Measurements from ENCODE around the gene ERBIN. TPM values are rescaled to one million over a fixed set of nuclear protein-coding genes. Genes with fewer than 3 reads are reported as not detected.
A peak's percentile ranks its signal among the peaks of the same experiment; 100 is the strongest.

ERBIN gene
- total and polyA plus RNA-seq, 2 donors (not counting 1 experiment from before 2014, with no cell fraction given): 69.1 to 127 TPM

DNA sequence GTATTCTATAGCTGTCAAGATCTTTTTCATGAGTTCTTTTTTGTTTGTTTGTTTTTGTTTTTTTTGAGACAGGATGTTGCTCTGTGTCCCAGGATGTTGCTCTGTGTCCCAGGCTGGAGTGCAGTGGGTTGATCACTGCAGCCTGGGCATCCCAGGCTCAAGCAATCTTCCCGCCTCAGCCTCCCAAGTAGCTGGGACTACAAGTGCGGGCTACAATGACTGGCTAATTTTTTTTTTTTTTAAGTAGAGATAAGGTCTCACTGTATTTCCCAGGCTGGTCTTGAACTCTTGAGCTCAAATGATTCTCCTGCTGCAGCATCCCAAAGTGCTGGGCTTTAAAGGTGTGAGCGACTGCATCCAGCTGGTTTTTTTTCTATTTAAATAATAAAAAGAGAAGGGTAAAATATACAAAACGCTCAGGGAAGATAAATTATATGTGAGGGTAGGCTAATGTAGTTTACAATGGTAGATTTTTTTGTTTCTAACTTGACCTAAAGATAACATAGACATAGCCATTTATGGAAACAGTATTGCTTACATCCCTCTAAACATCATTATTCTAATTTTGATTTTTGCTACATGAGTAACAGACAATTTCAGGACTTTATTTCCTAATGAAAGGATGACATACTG is 21.9 kb downstream of the ERBIN start:
- Histone ChIP-seq H3K4me2 (ENCODE audit: extremely low read depth, insufficient read depth, low read length) (no peak overlapping the region), H3K79me2 (ENCODE audit: control insufficient read depth, insufficient read depth, low read length) (peaks cover 95% of the 10 kb centered on the region), H3K4me3 (replicated peaks in 1 of 4; ENCODE audit: control extremely low read depth in 1 of 4, insufficient read depth in 1 of 4, low read depth in 3 of 4, low read length in 4 of 4) (no peak overlapping the region), H4K20me1 (ENCODE audit: control insufficient read depth, extremely low read depth, insufficient read depth, low read length) (peaks cover 3% of the 10 kb centered on the region), H2AFZ (ENCODE audit: low read length) (no peak overlapping the region), H3K9ac (ENCODE audit: insufficient read depth, low read length) (no peak overlapping the region), H3K27me3 (ENCODE audit: control insufficient read depth, insufficient read depth, low read length) (no peaks in the 10 kb centered on the region), H3K9me3 (ENCODE audit: control insufficient read depth, insufficient read depth, low read depth, low read length) (no peaks in the 10 kb centered on the region), H3K36me3 (ENCODE audit: control insufficient read depth, insufficient read depth, low read length) (no peaks in the 10 kb centered on the region), H3K4me1 (ENCODE audit: control insufficient read depth, extremely low read depth, insufficient read depth, low read length) (no peaks in the 10 kb centered on the region), H3K27ac (ENCODE audit: insufficient read depth, low read length) (no peak overlapping the region)
- TF ChIP-seq, protein P1, sequence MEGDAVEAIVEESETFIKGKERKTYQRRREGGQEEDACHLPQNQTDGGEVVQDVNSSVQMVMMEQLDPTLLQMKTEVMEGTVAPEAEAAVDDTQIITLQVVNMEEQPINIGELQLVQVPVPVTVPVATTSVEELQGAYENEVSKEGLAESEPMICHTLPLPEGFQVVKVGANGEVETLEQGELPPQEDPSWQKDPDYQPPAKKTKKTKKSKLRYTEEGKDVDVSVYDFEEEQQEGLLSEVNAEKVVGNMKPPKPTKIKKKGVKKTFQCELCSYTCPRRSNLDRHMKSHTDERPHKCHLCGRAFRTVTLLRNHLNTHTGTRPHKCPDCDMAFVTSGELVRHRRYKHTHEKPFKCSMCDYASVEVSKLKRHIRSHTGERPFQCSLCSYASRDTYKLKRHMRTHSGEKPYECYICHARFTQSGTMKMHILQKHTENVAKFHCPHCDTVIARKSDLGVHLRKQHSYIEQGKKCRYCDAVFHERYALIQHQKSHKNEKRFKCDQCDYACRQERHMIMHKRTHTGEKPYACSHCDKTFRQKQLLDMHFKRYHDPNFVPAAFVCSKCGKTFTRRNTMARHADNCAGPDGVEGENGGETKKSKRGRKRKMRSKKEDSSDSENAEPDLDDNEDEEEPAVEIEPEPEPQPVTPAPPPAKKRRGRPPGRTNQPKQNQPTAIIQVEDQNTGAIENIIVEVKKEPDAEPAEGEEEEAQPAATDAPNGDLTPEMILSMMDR (conservative IDR thresholded peaks at IDR 0.05 in 1 of 2, IDR thresholded peaks at IDR 0.05 in 1 of 2; ENCODE audit: low read depth in 1 of 2, low read length in 2 of 2): no peak
- no peak for TF ChIP-seq EZH2 (IDR thresholded peaks at IDR 0.05; ENCODE audit: low read length, missing control alignments)
- peak in 1 of 2 donors; percentile 53 for DNase-seq (ENCODE audit: low read depth in 2 of 2)

DNA sequence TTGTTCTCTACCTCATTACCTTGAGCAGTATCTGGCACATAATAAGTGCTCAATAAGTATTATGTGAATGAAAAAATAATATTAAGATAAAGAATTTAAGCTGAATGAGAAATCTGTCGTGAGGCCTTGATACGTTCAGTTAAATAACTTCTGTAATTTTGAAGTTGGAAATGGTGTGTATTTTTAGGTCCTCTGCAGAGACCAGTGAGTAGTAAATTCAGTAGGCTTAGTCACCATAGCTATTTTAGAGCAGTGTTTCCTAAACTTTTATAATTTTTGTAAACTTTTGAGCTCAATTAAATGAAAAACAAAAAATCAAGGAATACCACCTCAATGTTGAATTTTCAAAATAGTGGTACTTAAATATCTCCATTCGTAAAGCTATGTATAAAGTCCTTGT is 25.0 kb downstream of the ERBIN start:
- Histone ChIP-seq H3K4me3 (replicated peaks in 1 of 4; ENCODE audit: control extremely low read depth in 1 of 4, insufficient read depth in 1 of 4, low read depth in 3 of 4, low read length in 4 of 4) (no peak overlapping the region), H3K9me3 (ENCODE audit: control insufficient read depth, insufficient read depth, low read depth, low read length) (no peaks in the 10 kb centered on the region), H2AFZ (ENCODE audit: low read length) (no peak overlapping the region), H3K4me2 (ENCODE audit: extremely low read depth, insufficient read depth, low read length) (no peak overlapping the region), H3K36me3 (ENCODE audit: control insufficient read depth, insufficient read depth, low read length) (no peaks in the 10 kb centered on the region), H3K4me1 (ENCODE audit: control insufficient read depth, extremely low read depth, insufficient read depth, low read length) (no peaks in the 10 kb centered on the region), H3K27ac (ENCODE audit: insufficient read depth, low read length) (no peak overlapping the region), H3K79me2 (ENCODE audit: control insufficient read depth, insufficient read depth, low read length) (peaks cover 94% of the 10 kb centered on the region), H3K9ac (ENCODE audit: insufficient read depth, low read length) (no peak overlapping the region), H3K27me3 (ENCODE audit: control insufficient read depth, insufficient read depth, low read length) (no peaks in the 10 kb centered on the region), H4K20me1 (ENCODE audit: control insufficient read depth, extremely low read depth, insufficient read depth, low read length) (peaks cover 3% of the 10 kb centered on the region)
- TF ChIP-seq, protein P1 (conservative IDR thresholded peaks at IDR 0.05 in 1 of 2, IDR thresholded peaks at IDR 0.05 in 1 of 2; ENCODE audit: low read depth in 1 of 2, low read length in 2 of 2): no peak
- no peak for TF ChIP-seq EZH2 (IDR thresholded peaks at IDR 0.05; ENCODE audit: low read length, missing control alignments)
- DNase-seq (ENCODE audit: low read depth in 2 of 2): no peak

DNA sequence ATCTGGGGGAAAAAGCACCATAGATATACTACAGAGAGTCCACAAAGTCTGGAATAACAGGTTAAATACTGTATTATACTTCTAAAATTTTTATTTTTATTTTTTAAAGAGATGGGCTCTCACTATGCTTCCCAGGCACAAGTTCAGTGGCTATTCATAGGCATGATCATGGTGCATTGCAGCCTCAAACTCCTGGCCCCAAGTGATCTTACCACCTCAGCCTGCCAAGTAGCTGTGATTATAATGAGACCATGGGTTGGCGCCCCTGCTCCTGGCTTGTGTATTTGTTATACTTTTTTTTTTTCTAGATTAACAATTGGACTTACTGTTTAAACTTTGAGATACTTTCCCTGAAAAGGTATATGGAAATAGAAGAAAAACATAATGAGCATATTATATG is 25.9 kb downstream of the ERBIN start:
- peaks cover 3% of the 10 kb centered on the region for H4K20me1 ChIP-seq (ENCODE audit: control insufficient read depth, extremely low read depth, insufficient read depth, low read length)
- no peak overlapping the region for H3K27ac ChIP-seq (ENCODE audit: insufficient read depth, low read length)
- no peaks in the 10 kb centered on the region for H3K9me3 ChIP-seq (ENCODE audit: control insufficient read depth, insufficient read depth, low read depth, low read length)
- no peaks in the 10 kb centered on the region for H3K36me3 ChIP-seq (ENCODE audit: control insufficient read depth, insufficient read depth, low read length)
- H3K9ac ChIP-seq (ENCODE audit: insufficient read depth, low read length): no peak overlapping the region
- H2AFZ ChIP-seq (ENCODE audit: low read length): no peak overlapping the region
- H3K27me3 ChIP-seq (ENCODE audit: control insufficient read depth, insufficient read depth, low read length): no peaks in the 10 kb centered on the region
- no peak for DNase-seq (ENCODE audit: low read depth in 2 of 2)
- H3K79me2 ChIP-seq (ENCODE audit: control insufficient read depth, insufficient read depth, low read length): peaks cover 91% of the 10 kb centered on the region
- no peak overlapping the region for H3K4me3 ChIP-seq (replicated peaks in 1 of 4; ENCODE audit: control extremely low read depth in 1 of 4, insufficient read depth in 1 of 4, low read depth in 3 of 4, low read length in 4 of 4)
- no peaks in the 10 kb centered on the region for H3K4me1 ChIP-seq (ENCODE audit: control insufficient read depth, extremely low read depth, insufficient read depth, low read length)
- no peak for TF ChIP-seq EZH2 (IDR thresholded peaks at IDR 0.05; ENCODE audit: low read length, missing control alignments)
- TF ChIP-seq, protein P1 (conservative IDR thresholded peaks at IDR 0.05 in 1 of 2, IDR thresholded peaks at IDR 0.05 in 1 of 2; ENCODE audit: low read depth in 1 of 2, low read length in 2 of 2): no peak
- no peak overlapping the region for H3K4me2 ChIP-seq (ENCODE audit: extremely low read depth, insufficient read depth, low read length)

Measured in fibroblast of lung (primary cell).